A549 (cell line): ENCODE data around the gene FAM110D.

ENCODE experiments used
- CTCF ChIP-seq: fragments of >200 bp; sonication (Bioruptor Twin); formaldehyde crosslinking; IDR thresholded peaks from 3 replicates; pipeline ENCODE4 v1.5.1; 2016
- ELK1 ChIP-seq: fragments of 150-350 bp; IDR thresholded peaks from 2 replicates; pipeline ENCODE4 v1.6.1; 2014; ENCODE audit warnings: low read depth, mild to moderate bottlenecking, low read length
- EP300 ChIP-seq, 2 experiments: fragments of >200 bp; sonication (Bioruptor Twin); formaldehyde crosslinking; IDR thresholded peaks; 2 replicates in 1 of 2; 3 replicates in 1 of 2; pipeline ENCODE4 v1.6.1; 2016 to 2017
- HOXB13 ChIP-seq: fragments of 250-450 bp; sonication (Bioruptor Pico); IDR thresholded peaks from 2 replicates; pipeline ENCODE4 v1.5.0; 2020; ENCODE audit warnings: low read depth, mild to moderate bottlenecking, moderate library complexity
- JUNB ChIP-seq: fragments of >200 bp; sonication (Bioruptor Twin); formaldehyde crosslinking; IDR thresholded peaks from 2 replicates; pipeline ENCODE4 v1.6.1; 2016
- MAZ ChIP-seq: fragments of 150-350 bp; IDR thresholded peaks from 2 replicates; pipeline ENCODE4 v1.6.1; 2014; ENCODE audit warnings: antibody characterized with exemption, low read depth, low read length, borderline replicate concordance
- MYC ChIP-seq: IDR thresholded peaks from 2 replicates; pipeline ENCODE4 v1.6.1; 2012; ENCODE audit warnings: mild to moderate bottlenecking, inconsistent platforms, low read length, improper control_type of control experiment, borderline replicate concordance
- PHF8 ChIP-seq: fragments of 200-600 bp; sonication (generic); IDR thresholded peaks from 2 replicates; pipeline ENCODE4 v1.6.1; 2016; ENCODE audit warnings: low read depth, mild to moderate bottlenecking, antibody characterized with exemption, moderate library complexity, borderline replicate concordance
- POLR2A ChIP-seq: IDR thresholded peaks from 2 replicates; pipeline ENCODE4 v1.6.1; 2012; ENCODE audit warnings: mild to moderate bottlenecking, low read length
- RAD21 ChIP-seq, 2 experiments: fragments of >200 bp in 1 of 2; sonication (Bioruptor Twin) in 1 of 2; formaldehyde crosslinking in 1 of 2; IDR thresholded peaks in 1 of 2; conservative IDR thresholded peaks in 1 of 2; 2 replicates in 1 of 2; 3 replicates in 1 of 2; pipeline ENCODE4 v1.6.1; 2012 to 2018; ENCODE audit warnings: inconsistent platforms in 1 of 2
- RCOR1 ChIP-seq: fragments of 150-350 bp; IDR thresholded peaks from 2 replicates; pipeline ENCODE4 v1.6.1; 2014; ENCODE audit warnings: antibody characterized with exemption, low read length, low read depth
- SMC3 ChIP-seq: fragments of >200 bp; sonication (Bioruptor Twin); formaldehyde crosslinking; IDR thresholded peaks from 3 replicates; pipeline ENCODE4 v1.6.1; 2018; ENCODE audit warnings: inconsistent platforms
- USF2 ChIP-seq: fragments of 450-650 bp; IDR thresholded peaks from 2 replicates; pipeline ENCODE4 v1.6.1; 2014; ENCODE audit warnings: antibody characterized with exemption
- ZFP36 ChIP-seq: fragments of 450-650 bp; IDR thresholded peaks from 2 replicates; pipeline ENCODE4 v1.6.1; 2014; ENCODE audit warnings: borderline replicate concordance; ENCODE audit not compliant: partially characterized antibody

GRCh38 chr1:26190373-26190987 is 31.6 kb downstream of the FAM110D start, which contains the start of gene CATSPER4:
- TF ChIP-seq JUNB: no peak
- TF ChIP-seq SMC3: no peak
- no peak for TF ChIP-seq PHF8
- TF ChIP-seq ELK1: no peak
- TF ChIP-seq EP300 (IDR thresholded peaks at IDR 0.05): no peak
- TF ChIP-seq RAD21 (conservative IDR thresholded peaks at IDR 0.05 in 1 of 2, IDR thresholded peaks at IDR 0.05 in 1 of 2): peak in 1 of 2 experiments; percentile 31; a peak in 1 of 5 replicates
- no peak for TF ChIP-seq MAZ
- no peak for TF ChIP-seq MYC
- TF ChIP-seq CTCF: no peak
- no peak for TF ChIP-seq POLR2A
- TF ChIP-seq USF2: no peak
- TF ChIP-seq HOXB13 (CRISPR knock-in tag): no peak
- no peak for TF ChIP-seq RCOR1
- TF ChIP-seq ZFP36: no peak
